Suprapubic skin (tissue), 4 donors: Measurements from ENCODE around the gene HCFC2. TPM values are rescaled to one million over a fixed set of nuclear protein-coding genes. Genes with fewer than 3 reads are reported as not detected.

Experiments used
- DNase-seq, 2 donors: peaks; one replicate each; pipeline ENCODE4 v3.0.0-alpha.2; 2019; ENCODE audit warnings: low spot score in 2 of 2
- H3K27ac ChIP-seq: fragments of 200-600 bp; sonication (generic); one replicate; pipeline ENCODE4 v1.5.1; 2019
- H3K27me3 ChIP-seq: fragments of 200-600 bp; sonication (generic); one replicate; pipeline ENCODE4 v1.5.1; 2019
- H3K36me3 ChIP-seq: fragments of 200-600 bp; sonication (generic); one replicate; pipeline ENCODE4 v1.5.1; 2019
- H3K4me1 ChIP-seq: fragments of 200-600 bp; sonication (generic); one replicate; pipeline ENCODE4 v1.5.1; 2019
- H3K4me3 ChIP-seq: fragments of 200-600 bp; sonication (generic); one replicate; pipeline ENCODE4 v1.5.1; 2019; ENCODE audit warnings: mild to moderate bottlenecking
- H3K9me3 ChIP-seq: fragments of 200-600 bp; sonication (generic); one replicate; pipeline ENCODE4 v1.5.1; 2019
- EP300 ChIP-seq: sonication (generic); formaldehyde crosslinking; IDR thresholded peaks from one replicate; pipeline ENCODE4 v1.6.1; 2017; ENCODE audit warnings: antibody characterized with exemption
- POLR2A ChIP-seq, 2 donors: fragments of 450-650 bp; IDR thresholded peaks; one replicate each; pipeline ENCODE4 v1.6.1; 2017; ENCODE audit warnings: antibody characterized with exemption in 2 of 2, mild to moderate bottlenecking in 2 of 2, moderate library complexity in 2 of 2
- POLR2AphosphoS5 ChIP-seq, 3 donors: sonication (generic); formaldehyde crosslinking; IDR thresholded peaks; one replicate each; pipeline ENCODE4 v1.6.1; 2017; ENCODE audit warnings: antibody characterized with exemption in 3 of 3
- WGBS: methylation state at CpG from one replicate; pipeline ENCODE4 v1.1.5; 2018; 5-methylcytosine and 5-hydroxymethylcytosine counted together
- total RNA-seq, 4 donors: library from RNA; depleted of rRNA; stranded (reverse); fragments of >200 nt; gene quantifications; one replicate each; pipeline ENCODE4 v1.1.0, GENCODE V29; 2016
- TF ChIP-seq, protein P1 (sequence below), 2 donors: fragments of 200-600 bp in 1 of 2; fragments of 450-650 bp in 1 of 2; sonication (generic) in 1 of 2; IDR thresholded peaks; one replicate each; pipeline ENCODE4 v1.5.1; 2016 to 2019; ENCODE audit warnings: antibody characterized with exemption in 2 of 2, mild to moderate bottlenecking in 1 of 2, moderate library complexity in 1 of 2

Gene HCFC2
- total RNA-seq, 4 donors from 2014 or later, result 16.9 to 28.1 (median 20.0) TPM

- 91% methylated on average over 4 of the region's 4 CpGs for WGBS
- TF ChIP-seq EP300, result no peak
- no peak for TF ChIP-seq POLR2AphosphoS5 (IDR thresholded peaks at IDR 0.05)
- no peak for TF ChIP-seq POLR2A (IDR thresholded peaks at IDR 0.05)
- TF ChIP-seq, protein P1, sequence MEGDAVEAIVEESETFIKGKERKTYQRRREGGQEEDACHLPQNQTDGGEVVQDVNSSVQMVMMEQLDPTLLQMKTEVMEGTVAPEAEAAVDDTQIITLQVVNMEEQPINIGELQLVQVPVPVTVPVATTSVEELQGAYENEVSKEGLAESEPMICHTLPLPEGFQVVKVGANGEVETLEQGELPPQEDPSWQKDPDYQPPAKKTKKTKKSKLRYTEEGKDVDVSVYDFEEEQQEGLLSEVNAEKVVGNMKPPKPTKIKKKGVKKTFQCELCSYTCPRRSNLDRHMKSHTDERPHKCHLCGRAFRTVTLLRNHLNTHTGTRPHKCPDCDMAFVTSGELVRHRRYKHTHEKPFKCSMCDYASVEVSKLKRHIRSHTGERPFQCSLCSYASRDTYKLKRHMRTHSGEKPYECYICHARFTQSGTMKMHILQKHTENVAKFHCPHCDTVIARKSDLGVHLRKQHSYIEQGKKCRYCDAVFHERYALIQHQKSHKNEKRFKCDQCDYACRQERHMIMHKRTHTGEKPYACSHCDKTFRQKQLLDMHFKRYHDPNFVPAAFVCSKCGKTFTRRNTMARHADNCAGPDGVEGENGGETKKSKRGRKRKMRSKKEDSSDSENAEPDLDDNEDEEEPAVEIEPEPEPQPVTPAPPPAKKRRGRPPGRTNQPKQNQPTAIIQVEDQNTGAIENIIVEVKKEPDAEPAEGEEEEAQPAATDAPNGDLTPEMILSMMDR (IDR thresholded peaks at IDR 0.05), result no peak
- H3K4me3 ChIP-seq, result no peak overlapping the region
- DNase-seq, result no peak
- H3K27me3 ChIP-seq, result no peaks in the 10 kb centered on the region
- H3K27ac ChIP-seq, result no peak overlapping the region
- no peaks in the 10 kb centered on the region for H3K4me1 ChIP-seq
- H3K36me3 ChIP-seq, result peaks cover 77% of the 10 kb centered on the region
- no peaks in the 10 kb centered on the region for H3K9me3 ChIP-seq
Observed at GRCh38 chr12:104091136-104091535, 26.8 kb downstream of the HCFC2 start.

- Histone ChIP-seq H3K9me3 (no peaks in the 10 kb centered on the region), H3K4me3 (no peak overlapping the region), H3K36me3 (peaks cover 77% of the 10 kb centered on the region), H3K27me3 (no peaks in the 10 kb centered on the region), H3K27ac (no peak overlapping the region), H3K4me1 (no peaks in the 10 kb centered on the region)
- WGBS, result 97% methylated on average over 3 of the region's 3 CpGs
- no peak for TF ChIP-seq POLR2AphosphoS5 (IDR thresholded peaks at IDR 0.05)
- TF ChIP-seq, protein P1 (IDR thresholded peaks at IDR 0.05), result no peak
- TF ChIP-seq EP300, result no peak
- no peak for TF ChIP-seq POLR2A (IDR thresholded peaks at IDR 0.05)
- no peak for DNase-seq
Observed at GRCh38 chr12:104094284-104094683, 30.0 kb downstream of the HCFC2 start.

DNA sequence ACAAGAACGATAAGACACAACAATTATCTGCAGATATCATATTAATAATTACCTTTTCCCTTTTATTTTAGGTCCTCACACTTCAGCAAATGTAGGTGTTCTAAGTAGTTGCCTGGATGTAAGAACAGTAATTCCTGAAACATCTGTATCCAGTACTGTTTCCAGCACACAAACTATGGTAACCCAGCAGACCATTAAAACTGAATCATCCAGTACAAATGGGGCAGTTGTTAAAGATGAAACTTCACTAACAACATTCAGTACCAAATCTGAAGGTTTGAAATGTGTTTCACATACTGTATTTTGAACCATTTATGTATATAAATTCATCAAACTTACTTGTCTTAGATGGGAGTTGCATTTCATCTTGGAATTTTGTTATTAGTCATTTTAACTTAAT is 31.0 kb downstream of the HCFC2 start:
- H3K27ac ChIP-seq, result no peak overlapping the region
- no peaks in the 10 kb centered on the region for H3K27me3 ChIP-seq
- no peaks in the 10 kb centered on the region for H3K4me1 ChIP-seq
- no peaks in the 10 kb centered on the region for H3K9me3 ChIP-seq
- H3K4me3 ChIP-seq, result no peak overlapping the region
- peaks cover 77% of the 10 kb centered on the region for H3K36me3 ChIP-seq
- DNase-seq, result no peak
- WGBS, result 88% methylated on average over 1 of the region's 1 CpG
- TF ChIP-seq POLR2AphosphoS5 (IDR thresholded peaks at IDR 0.05) (no peak), EP300 (no peak), POLR2A (IDR thresholded peaks at IDR 0.05) (no peak)
- TF ChIP-seq, protein P1 (IDR thresholded peaks at IDR 0.05), result no peak

DNA sequence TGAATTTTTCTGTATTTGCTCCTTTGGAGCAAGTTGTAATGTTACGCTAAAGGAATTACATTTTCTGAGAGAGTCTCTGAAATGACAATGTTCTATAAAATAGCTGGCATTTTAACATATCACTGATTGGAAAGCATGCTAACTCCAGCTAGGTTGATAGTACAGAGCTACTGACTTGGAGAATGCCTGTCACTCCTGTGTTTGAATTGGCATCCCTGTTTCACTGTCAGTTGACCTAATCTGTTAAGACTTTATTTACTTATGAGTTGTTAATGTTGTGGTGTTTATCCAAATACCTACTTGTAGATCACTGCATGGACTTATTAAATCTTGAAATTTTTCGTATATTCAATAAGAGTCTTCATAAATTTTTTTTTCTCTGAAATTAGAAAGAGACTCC is 33.6 kb downstream of the HCFC2 start:
- WGBS, result 93% methylated on average over 2 of the region's 2 CpGs
- Histone ChIP-seq H3K27ac (no peak overlapping the region), H3K36me3 (peaks cover 88% of the 10 kb centered on the region), H3K9me3 (no peaks in the 10 kb centered on the region), H3K4me3 (no peak overlapping the region), H3K27me3 (no peaks in the 10 kb centered on the region), H3K4me1 (no peaks in the 10 kb centered on the region)
- no peak for DNase-seq
- TF ChIP-seq POLR2A (IDR thresholded peaks at IDR 0.05), result no peak
- TF ChIP-seq POLR2AphosphoS5 (IDR thresholded peaks at IDR 0.05), result no peak
- no peak for TF ChIP-seq EP300
- TF ChIP-seq, protein P1 (IDR thresholded peaks at IDR 0.05), result no peak

DNA sequence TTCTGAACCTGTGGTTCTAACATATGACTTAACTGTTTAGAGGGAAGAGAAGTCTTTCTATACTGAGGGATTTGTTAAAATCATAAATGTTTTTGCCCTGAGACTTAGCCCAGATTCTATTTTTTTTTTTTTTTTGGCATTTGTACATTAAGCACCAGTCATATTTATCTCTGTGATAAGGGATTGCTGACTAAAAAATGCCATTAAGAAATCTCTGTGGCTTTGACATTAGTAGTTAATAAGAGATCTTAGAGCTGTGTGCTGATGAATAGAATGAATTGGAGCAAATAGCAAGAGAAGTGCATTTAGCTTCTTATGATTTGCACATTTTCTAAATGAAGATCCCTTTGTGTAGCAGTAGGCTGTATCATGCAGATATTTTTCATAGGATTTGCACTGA is 41.1 kb downstream of the HCFC2 start:
- TF ChIP-seq EP300 (no peak), POLR2AphosphoS5 (IDR thresholded peaks at IDR 0.05) (no peak), POLR2A (IDR thresholded peaks at IDR 0.05) (no peak)
- TF ChIP-seq, protein P1 (IDR thresholded peaks at IDR 0.05), result no peak
- DNase-seq, result no peak
- H3K27ac ChIP-seq, result no peak overlapping the region
- peaks cover 3% of the 10 kb centered on the region for H3K4me1 ChIP-seq
- H3K4me3 ChIP-seq, result no peak overlapping the region
- H3K9me3 ChIP-seq, result no peaks in the 10 kb centered on the region
- peaks cover 29% of the 10 kb centered on the region for H3K36me3 ChIP-seq
- no peaks in the 10 kb centered on the region for H3K27me3 ChIP-seq
